Stimulated activated CD8-positive, alpha-beta memory T cell treated with anti-CD3 and anti-CD28 coated beads, Interleukin-4, amount 100 ng/mL, for 24 hours (primary cell): ENCODE results near the gene RAP1B.

Experiments
- DNase-seq: peaks from one replicate; pipeline ENCODE4 v3.0.0-alpha.2; 2020; ENCODE audit warnings: low read depth

RAP1B gene

DNA sequence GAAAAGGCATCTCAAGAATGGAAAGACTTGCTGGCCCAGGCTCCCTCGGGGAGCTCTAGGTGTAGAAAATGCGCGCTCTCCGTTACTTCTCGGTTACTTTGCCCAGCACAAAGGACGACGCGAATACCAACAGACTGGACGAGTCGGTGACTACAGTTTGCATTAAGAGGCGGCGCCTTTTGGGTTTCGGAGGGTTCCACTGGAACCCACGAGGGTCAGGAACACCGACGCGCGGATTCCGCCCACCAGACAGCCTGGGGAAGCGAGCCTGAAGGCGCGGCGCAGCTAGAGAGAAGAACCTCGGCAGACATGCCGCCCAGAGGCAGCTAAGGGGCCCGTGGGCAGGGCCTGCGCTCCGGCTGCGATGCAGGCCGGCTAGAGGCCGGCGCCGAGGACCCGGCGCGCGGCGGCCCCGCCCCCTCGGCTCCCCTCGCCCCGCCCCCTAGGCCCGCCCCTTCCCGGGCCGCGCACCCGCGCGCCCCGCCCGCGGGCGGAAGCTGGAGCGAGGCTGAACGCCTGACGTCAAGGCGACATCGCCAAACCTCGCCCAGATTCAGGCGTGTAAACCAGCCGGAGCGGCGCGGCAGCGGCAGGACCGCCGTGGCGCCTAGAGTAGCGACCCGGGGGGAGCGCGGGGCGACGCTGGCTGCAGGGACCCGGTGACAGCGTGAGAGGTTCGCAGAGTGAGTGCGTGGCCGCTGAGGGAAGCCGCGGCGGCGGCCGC is at the start of gene RAP1B:
RAP1B (plus strand) TSS at position 530 of the 724 bp plus-strand sequence. CDS start 37,826 bp downstream, outside the sequence.
- peak; percentile 79 for DNase-seq

DNA sequence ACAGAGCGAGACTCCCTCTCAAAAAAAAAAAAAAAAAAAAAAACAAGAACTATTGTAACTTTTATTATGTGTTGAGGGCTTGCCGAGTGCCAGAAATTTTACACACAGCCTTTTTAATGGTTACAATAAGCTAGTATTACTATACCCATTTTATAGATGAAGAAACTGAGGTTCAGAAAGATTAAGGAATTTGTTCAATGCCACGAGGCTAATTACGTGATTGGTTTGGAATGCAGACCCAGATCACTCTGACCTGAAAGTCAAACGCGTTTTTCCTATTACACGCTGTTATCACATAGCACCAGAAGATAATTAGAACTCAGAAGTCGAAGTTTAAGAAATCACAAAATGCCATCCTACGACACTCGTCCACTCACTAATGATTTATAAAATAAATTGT is 48.9 kb upstream of the RAP1B start:
- DNase-seq, result no peak

DNA sequence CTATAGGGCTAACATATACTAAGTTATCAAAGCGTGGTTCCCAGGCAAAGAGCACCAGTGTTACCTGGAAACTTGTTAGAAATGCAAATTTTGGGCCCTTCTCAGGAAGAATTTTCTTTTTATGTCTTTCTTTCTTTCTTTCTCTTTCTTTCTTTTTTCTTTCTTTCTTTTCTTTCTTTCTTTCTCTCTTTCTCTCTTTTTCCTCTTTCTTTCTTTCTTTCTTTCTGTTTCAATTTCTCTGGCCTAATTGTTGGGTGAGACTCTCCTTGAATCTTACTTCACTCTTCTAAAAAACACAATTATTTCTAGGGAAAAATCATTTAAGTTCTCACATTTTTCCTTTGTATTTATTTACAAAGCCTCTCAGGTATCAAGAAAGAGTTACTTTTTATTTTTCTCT is 46.5 kb upstream of the RAP1B start:
- DNase-seq, result no peak

DNA sequence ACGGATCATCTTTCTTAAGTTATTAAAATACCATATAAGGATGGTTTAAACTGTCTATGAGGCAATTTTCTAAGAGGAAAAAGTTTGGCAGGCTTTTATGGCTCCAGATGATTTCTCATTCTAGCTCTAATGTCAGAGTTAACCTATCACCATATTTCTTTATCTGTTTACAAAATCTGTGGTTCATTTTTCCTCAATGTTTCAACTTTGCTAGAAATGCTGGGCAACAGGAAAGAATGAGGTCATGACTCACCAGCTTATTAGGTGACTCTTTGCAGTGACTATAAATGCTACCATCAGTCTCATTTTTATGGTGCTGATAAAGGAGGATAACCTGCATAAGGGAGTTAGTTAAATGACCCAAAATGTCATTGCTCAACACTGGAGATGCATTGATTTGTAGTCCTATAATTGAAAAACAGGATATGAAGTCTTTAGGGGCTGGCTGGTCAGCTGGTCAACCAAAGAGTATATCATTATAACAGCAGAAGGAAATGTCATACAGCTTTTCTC is 45.3 kb upstream of the RAP1B start:
- DNase-seq, result no peak

DNA sequence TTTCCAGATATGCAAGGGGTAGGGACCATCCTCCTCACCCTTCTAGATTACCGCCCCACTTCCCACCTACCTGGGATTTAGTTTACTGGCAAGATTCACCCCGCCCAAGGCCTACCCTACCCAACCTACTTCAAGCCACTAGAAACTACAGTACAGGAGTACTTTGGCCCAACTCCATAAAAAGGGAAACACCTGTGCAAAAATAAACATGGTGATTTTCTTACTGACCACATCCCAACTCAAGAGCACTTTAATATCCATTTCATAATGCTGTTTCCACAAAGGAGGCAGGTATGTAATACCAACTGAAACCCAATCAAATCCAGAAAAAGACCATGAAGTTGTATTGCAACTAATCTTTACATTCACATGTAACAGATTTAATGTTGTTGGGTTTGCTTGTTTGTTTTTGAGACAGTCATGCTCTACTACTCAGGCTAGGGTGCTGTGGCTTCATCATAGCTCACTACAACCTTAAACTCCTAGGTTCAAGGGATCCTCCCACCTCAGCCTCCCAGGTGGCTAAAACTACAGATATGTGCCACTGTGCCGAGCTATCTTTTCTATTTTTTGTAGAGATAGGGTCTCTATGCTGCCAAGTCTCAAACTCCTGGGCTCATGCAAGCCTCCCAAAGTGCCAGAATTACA is 41.7 kb upstream of the RAP1B start:
- no peak for DNase-seq

DNA sequence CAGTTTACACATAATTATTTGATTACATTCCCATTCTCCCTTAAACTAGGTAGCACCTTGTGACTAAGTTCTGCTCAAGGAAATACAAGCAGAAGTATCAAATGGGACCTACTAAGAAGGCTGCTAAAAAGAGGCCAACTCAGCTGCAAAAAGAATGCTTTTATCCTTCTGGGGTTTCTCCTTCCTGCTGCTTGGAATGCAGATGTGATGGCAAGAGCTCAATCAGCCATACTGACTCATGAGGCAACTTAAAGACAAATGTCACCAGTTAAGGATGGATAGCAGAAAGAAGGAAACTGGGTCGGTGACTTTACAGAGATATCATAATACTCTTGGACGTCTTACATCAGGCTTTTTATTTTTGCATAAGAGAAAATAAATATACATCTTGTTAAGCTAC is 38.0 kb upstream of the RAP1B start:
- no peak for DNase-seq

DNA sequence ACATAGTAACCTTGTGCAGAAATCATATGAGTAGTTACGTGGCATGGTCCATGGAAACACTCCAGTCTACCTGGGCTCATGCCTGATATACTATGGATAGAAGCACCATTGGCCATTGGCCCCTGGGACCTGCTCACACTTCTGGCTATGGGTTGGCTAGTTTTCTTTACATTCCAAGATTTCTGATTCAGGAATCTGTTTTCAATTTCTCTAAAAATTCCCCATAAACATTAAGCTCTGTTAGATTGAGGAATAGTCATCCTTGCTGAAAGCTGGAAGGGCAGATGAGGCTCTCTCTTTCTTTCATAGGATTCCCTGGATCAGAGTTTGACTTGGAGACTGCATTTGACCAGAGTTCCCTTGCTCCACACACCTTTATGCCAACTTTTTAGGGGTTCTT is 37.3 kb upstream of the RAP1B start:
- DNase-seq, result no peak

DNA sequence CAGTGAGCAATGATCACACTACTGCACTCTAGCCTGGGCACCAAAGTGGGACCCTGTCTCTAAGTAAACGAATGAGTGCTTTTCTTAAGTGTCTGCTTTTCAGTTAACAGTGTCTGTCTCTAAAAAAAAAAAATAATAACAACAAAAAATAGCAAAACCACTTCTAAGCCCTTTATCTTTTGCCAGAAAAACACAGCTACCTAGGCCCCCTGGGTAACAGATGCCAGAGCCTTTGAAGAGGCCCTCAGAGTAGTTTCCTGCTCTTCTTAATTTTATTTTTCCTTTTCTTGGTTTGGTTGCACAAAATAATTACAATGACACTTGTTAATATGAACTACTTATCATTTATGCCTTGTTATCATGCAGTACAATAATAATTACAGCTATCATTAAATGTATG is 32.8 kb upstream of the RAP1B start:
- DNase-seq, result no peak

DNA sequence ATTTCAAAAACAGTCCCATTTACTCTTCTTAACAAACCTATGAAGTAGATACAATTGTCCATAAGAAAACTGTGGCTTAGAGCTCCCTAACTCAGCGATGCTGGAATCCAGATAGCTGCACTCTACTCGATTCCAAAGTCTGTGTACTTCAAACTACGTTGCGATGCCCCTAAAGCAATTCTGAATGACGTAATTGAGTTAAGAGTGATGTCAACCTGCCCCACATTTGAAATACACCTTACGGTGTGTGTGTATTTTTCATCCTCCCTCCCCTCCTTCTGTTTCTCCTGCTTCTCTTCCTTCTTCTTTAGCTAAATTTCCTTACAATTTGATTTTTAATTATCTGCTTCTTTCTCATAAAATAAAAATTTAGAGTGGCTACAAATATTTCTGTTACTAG is 31.9 kb upstream of the RAP1B start:
- no peak for DNase-seq

DNA sequence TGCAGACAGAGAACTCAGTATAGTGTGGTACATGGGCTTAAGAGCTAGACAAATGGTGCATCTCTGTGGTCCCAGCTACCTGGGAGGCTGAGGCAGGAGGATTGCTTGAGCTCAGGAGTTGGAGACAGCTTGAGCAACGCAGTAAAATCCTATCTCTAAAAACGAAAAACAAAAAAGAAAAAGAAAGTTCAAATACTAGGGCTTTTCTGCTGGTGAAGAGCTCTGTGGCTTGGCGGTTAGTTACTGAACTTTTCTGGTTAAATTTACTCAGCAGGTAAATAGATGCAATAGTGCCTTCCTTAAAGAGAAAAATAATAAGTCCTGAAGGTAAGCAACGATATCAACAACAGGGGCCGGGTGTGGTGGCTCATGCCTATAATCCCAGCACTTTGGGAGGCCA is 31.4 kb upstream of the RAP1B start:
- DNase-seq, result no peak

DNA sequence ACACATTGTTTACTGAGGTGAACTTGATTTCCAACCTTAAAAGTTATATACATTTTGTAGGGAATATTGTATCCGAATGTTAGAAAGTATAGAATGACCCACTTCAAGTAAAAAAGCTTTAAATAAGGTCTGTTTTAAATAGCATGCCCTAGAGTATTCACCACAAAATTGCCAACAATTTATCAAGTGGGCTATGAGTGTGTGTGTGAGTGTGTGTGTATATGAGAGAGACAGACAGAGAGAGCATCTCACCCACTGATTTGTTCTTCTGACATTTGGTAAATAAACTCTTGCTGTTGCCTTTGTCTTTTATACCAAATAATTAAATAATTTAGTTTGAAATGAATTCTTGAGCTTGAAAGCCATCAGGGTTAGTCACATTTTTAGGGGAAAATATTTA is 29.8 kb upstream of the RAP1B start:
- no peak for DNase-seq

DNA sequence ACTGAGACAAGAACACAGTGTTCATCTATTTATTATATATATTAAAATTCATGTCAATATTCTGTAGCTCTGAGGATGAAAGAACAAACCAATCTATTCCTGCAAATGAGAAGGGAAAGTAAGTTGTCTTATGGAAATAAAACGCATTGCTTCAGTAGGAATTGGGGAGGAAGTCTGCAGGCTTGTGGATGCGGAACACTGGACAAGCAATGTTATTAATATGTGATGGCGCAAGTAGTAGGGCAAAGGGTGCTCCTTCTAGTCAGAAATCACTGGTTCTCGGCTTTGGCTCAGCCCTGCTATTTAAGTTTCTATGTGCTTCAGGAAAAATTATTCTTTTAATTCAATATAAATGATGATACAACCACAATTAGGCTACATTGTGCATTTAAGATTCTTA is 28.8 kb upstream of the RAP1B start:
- DNase-seq, result no peak

DNA sequence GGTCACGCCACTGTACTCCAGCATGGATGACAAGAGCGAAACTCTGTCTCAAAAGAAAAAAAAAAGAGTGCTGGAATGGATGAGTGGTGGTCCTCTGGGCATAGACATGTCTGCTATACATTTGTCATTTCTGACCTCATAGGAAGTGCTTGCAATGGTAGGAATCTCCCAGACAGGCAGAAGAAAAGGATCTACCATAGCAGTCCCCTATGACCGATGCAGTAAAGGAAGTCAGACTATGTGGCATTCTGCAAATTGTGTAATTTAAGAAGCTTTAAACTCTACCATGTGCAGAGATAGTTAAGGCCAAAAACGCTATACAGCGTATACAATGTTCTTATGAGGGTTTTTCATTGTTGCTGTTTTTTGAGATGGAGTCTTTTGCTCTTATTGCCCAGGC is 24.7 kb upstream of the RAP1B start:
- DNase-seq, result no peak

DNA sequence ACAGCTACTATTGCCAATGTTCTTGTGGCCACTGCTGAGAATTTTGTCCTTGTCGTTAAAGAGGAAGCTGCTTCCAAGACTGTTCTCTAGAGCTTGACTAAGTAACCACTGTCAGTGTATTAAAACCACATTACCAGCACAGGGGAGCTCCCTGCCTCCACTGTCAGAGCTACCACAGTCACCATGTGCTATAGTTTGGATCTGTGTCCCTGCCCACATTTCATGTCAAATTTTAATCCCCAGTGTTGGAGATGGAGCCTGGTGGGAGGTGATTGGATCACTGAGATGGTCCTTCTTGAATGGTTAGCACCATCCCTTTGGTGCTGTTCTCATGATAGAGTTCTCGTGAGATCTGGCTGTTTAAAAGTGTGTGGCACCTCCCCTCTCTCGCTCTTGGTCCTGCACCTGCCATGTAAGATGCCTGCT is 23.2 kb upstream of the RAP1B start:
- peak; percentile 11 for DNase-seq

DNA sequence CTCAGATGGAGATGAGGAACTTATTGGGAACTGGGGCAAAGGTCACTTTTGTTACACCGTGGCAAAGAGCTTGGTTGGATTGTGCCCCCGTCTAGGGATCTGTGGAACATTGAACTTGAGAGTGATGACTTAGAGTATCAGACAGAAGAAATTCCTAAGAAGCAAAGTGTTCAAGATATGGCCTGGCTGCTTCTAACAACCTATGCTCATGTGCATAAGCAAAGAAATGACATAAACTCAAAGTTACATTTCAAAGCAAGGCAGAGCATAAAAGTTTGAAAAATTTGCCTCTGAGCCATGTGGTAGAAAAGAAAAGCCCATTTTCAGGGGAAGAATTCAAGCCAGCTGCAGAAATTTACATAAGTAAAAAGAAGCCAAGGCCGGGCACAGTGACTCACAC is 21.5 kb upstream of the RAP1B start:
- no peak for DNase-seq

DNA sequence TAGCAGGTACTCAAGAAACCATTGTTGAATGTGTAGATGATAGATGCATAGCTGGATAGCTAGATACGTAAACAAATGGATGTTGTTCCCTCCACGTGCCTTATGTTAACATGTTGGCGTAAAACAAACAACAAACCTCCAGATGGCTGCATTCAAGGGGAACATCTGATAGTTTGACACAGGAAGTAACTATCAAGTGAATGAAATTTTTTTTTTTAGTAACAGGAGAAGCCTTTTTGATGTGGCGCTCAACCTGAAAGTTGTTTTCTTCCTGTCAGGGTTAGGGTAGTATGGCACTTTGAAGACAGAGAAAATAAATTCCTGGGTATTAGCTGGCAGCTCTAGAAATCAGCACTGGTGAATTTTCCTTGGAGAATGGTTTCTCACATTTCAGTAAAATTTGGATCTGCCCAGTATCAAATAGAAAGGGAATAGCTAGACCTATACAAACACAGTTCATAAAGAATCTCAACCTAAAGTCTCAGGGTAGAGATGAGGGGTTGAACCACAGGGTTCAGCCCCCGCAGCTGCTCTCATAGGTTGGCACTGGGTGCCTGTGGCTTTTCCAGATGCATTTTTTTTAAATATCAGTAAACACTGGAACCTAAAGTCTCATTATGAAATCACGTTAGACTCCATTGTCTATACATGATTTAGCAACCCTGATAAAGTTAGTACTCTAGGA is 18.8 kb upstream of the RAP1B start:
- DNase-seq, result no peak

DNA sequence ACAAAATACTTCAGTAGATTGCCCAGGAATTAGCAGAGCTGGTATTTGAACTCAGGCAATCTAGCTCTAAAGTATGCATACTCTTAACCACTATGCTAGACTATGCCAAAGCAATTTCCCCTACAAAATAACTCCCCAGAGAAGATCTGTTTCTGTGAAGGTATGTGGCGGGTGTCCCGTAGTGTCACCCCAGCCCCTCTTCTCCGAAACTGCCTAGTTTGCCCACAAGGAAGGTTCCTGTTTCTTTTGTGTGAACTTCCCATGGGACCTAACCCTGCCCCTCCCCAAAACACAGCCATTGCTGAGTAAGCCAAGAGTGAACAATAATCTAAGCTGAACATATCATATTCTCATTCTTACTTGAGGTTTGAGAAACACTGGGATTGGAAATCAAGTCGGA is 15.5 kb upstream of the RAP1B start:
- DNase-seq, result no peak

DNA sequence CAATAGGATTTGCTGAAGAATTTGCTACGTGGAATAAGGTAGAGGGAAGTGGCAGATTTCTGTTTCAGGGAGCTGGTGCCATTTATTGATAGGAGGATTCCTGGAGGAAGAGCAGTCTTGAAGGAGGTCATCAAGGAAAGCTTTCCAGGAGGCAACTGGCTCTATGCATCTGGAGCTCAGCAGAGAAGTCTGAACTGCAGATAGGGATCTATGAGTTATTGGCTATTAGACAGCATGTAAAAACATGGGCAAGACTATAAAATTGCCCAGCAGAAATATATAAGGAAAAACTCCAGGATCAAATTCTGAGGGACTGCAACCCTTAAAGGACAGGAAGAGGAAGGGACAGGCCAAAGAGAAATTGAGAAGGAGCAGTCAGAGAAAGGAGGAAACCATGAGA is 8.9 kb upstream of the RAP1B start:
- DNase-seq, result no peak

DNA sequence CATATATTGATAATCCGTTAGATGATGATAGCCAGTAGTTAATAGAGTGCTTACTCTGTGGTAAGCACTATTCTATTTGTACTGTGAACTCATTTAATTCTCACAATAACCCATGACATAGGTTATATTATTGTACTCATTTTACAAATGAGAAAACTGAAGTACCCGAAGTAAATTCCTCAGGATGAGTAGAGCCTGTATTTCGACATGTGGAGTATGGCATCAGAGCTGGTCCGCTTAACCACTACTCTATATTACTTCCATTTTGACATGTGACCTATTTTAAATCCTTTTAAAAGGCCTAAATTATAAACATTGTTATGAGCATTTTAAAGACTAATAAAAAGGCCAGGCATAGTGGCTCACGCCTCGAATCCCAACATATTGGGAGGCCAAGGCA is 8.0 kb upstream of the RAP1B start:
- no peak for DNase-seq

DNA sequence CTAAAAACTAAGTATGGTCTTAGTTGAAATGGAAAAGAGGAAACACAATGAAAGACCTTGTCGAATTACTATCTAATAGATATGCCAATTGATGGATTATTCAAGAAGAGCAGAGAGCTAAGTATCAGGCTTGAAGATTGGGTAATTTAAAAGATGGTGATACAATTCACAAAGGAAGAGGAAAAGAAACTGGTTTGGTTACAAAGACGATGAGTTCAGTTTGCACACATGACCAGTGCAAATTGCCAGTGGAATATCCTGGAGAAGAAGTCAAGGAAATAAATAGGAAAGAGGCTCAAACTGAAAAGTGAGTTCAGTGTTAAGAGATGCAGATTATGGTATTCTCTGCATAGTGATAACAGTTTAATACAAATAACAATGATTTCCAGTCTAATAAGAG is 2.5 kb upstream of the RAP1B start:
- DNase-seq, result no peak

DNA sequence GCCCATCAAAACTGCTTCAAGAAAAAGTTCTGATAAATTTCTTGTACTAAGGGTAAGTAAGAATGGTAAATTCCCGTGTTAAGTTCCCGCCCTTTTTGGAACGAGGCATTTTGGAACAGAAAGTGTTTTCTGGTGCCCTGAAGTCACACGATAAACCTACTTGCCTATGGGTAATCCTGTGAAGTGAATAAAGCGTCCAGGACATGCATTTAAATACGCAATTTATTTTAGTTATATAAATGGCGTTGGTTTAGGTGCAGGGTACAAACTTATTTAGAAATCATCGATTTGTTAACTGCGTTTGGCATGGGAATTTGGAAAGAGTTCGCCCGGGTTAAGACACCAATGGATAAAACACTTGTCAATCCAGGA is 715 bp upstream of the RAP1B start:
- DNase-seq, result no peak

DNA sequence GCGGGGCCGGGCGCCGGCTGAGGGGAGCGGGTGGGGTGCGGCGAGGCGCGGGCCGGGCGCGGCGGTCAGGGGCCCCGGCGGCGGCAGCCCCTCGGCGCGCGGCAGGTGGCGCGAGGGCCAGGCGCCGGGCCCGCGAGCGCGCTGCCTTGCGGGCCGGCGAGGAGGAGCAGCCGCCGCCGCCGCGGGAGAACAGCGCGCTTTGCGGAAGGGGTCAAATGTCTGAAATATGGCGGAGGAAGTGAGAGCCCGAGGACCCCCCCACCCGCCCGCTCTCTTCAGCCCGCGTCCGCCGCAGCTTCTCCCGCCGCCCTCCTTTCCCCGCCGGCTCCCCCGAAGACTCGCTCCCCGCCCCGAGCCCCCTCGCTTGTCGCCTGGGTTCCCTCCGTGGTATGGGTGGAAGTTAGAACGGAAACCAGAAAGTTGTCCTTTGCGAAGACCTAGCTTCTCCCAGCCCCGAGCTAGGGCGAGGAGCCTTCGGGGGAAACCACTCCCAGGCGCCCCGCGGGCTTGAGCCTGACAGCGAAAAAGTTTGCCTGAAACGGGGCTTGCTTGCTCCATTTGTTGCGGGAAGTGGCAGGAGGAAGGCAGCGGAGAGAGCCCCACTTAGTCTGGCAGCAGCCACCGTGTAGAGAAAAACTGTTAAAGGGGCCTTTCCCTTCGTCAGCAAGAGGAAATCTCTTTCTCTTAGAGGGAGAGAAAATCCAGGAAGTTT is 551 bp downstream of the RAP1B start:
- DNase-seq, result peak; percentile 19

DNA sequence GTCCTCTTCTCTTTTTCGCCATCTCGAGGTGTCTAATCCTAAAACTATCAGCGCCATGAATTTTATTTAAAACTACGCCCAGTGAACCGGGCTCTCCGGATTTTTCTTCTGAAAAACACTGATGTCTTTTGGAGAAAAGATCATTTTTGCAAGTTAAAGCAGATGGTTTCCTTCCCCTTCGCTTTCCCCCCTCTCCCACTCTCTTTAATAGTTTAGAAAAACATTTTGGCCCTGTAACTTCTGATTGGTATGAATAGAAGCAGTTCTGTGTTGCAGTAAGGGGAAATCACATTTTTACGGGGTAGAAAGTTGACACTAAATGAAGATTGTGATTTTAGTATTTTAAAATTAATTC is 1.1 kb downstream of the RAP1B start:
- DNase-seq, result no peak
